GM23338 (cell line): ENCODE measurements around the gene COL4A5. TPM values are rescaled to one million over a fixed set of nuclear protein-coding genes. Genes with fewer than 3 reads are reported as not detected.

Experiments used
- ATAC-seq: fragments of 200-7000 bp; cut with Tn5 transposase; 3 replicates; pipeline ENCODE4 v1.9.1; 2020
- DNase-seq: peaks from one replicate; pipeline ENCODE4 v3.0.0-alpha.2; 2015; ENCODE audit warnings: low spot score
- H2AFZ ChIP-seq: fragments of 200-600 bp; sonication (generic); 2 replicates; pipeline ENCODE4 v1.8.0; 2016; ENCODE audit warnings: antibody characterized with exemption, mild to moderate bottlenecking, moderate library complexity
- H3F3A ChIP-seq: fragments of 200-600 bp; sonication (generic); replicated peaks from 2 replicates; pipeline ENCODE4 v1.8.0; 2017; ENCODE audit warnings: antibody characterized with exemption, mixed run types, low read depth
- H3K27ac ChIP-seq: fragments of 200-600 bp; sonication (generic); 2 replicates; pipeline ENCODE4 v1.6.1; 2016; ENCODE audit warnings: low read depth
- H3K27me3 ChIP-seq: fragments of 200-600 bp; sonication (generic); 2 replicates; pipeline ENCODE4 v1.8.0; 2016; ENCODE audit warnings: mild to moderate bottlenecking, mixed run types, moderate library complexity; ENCODE audit not compliant: insufficient read depth
- H3K36me3 ChIP-seq: fragments of 200-600 bp; sonication (generic); 2 replicates; pipeline ENCODE4 v1.8.0; 2016; ENCODE audit warnings: mild to moderate bottlenecking; ENCODE audit not compliant: insufficient read depth
- H3K4me1 ChIP-seq: fragments of 200-600 bp; sonication (generic); 2 replicates; pipeline ENCODE4 v1.8.0; 2016; ENCODE audit warnings: mild to moderate bottlenecking, moderate library complexity; ENCODE audit not compliant: insufficient read depth
- H3K4me2 ChIP-seq: fragments of 200-600 bp; sonication (generic); 2 replicates; pipeline ENCODE4 v1.7.1; 2017; ENCODE audit warnings: mixed run types
- H3K4me3 ChIP-seq: fragments of 200-600 bp; sonication (generic); 2 replicates; pipeline ENCODE4 v1.6.1; 2016; ENCODE audit warnings: mixed run types
- H3K79me2 ChIP-seq: fragments of 200-600 bp; sonication (generic); replicated peaks from 2 replicates; pipeline ENCODE4 v1.8.0; 2017; ENCODE audit warnings: mild to moderate bottlenecking; ENCODE audit not compliant: insufficient read depth
- H3K9me2 ChIP-seq: fragments of 200-600 bp; sonication (generic); 2 replicates; pipeline ENCODE4 v1.8.0; 2017; ENCODE audit not compliant: insufficient read depth
- H4K20me1 ChIP-seq: fragments of 200-600 bp; sonication (generic); replicated peaks from 2 replicates; pipeline ENCODE4 v1.8.0; 2017; ENCODE audit warnings: mild to moderate bottlenecking; ENCODE audit not compliant: insufficient read depth
- H3K27ac Mint-ChIP-seq: 2 replicates; pipeline ENCODE4 v1.8.0; 2020; ENCODE audit warnings: inconsistent platforms, mild to moderate bottlenecking, moderate library complexity, mixed read lengths
- H3K27me3 Mint-ChIP-seq: 3 replicates; pipeline ENCODE4 v1.8.0; 2022; ENCODE audit warnings: low read depth, mild to moderate bottlenecking, moderate library complexity, mixed read lengths, inconsistent platforms; ENCODE audit not compliant: insufficient read depth, poor library complexity
- H3K36me3 Mint-ChIP-seq: 3 replicates; pipeline ENCODE4 v1.8.0; 2021; ENCODE audit warnings: low read depth, mild to moderate bottlenecking, inconsistent platforms, moderate library complexity, mixed read lengths
- H3K4me1 Mint-ChIP-seq: 3 replicates; pipeline ENCODE4 v1.8.0; 2020; ENCODE audit warnings: mild to moderate bottlenecking, inconsistent platforms, mixed read lengths
- H3K4me3 Mint-ChIP-seq: 3 replicates; pipeline ENCODE4 v1.8.0; 2021; ENCODE audit warnings: moderate library complexity, mild to moderate bottlenecking, inconsistent platforms, mixed read lengths
- H3K9me3 Mint-ChIP-seq: 3 replicates; pipeline ENCODE4 v1.8.0; 2020; ENCODE audit warnings: moderate library complexity, mild to moderate bottlenecking, inconsistent platforms, mixed read lengths
- CTCF ChIP-seq, 2 experiments: fragments of 200-600 bp in 1 of 2; sonication (generic) in 1 of 2; conservative IDR thresholded peaks; 2 replicates each; pipeline versions ENCODE4 v1.5.1 to v1.6.1; 2016 to 2017; ENCODE audit warnings: antibody characterized with exemption in 2 of 2, low read depth in 2 of 2, mild to moderate bottlenecking in 2 of 2, moderate library complexity in 1 of 2
- ETS1 ChIP-seq: IDR thresholded peaks from 2 replicates; pipeline ENCODE4 v1.6.1; 2016; ENCODE audit warnings: antibody characterized with exemption
- EZH2 ChIP-seq: fragments of 200-600 bp; sonication (generic); IDR thresholded peaks from one replicate; pipeline ENCODE4 v1.8.0; 2017; ENCODE audit warnings: antibody characterized with exemption, mild to moderate bottlenecking, low read depth; ENCODE audit not compliant: unreplicated experiment
- EZH2phosphoT487 ChIP-seq: fragments of 200-600 bp; sonication (generic); IDR thresholded peaks from one replicate; pipeline ENCODE4 v1.8.1; 2018; ENCODE audit warnings: antibody characterized with exemption; ENCODE audit not compliant: unreplicated experiment
- JUNB ChIP-seq: IDR thresholded peaks from one replicate; pipeline ENCODE4 v1.6.1; 2016; ENCODE audit warnings: antibody characterized with exemption; ENCODE audit not compliant: unreplicated experiment
- NANOG ChIP-seq: IDR thresholded peaks from 2 replicates; pipeline ENCODE4 v1.6.1; 2016; ENCODE audit warnings: antibody characterized with exemption, borderline replicate concordance
- POLR2AphosphoS5 ChIP-seq: IDR thresholded peaks from 2 replicates; pipeline ENCODE4 v1.6.1; 2016; ENCODE audit warnings: antibody characterized with exemption, low read depth
- STAT1 ChIP-seq: IDR thresholded peaks from one replicate; pipeline ENCODE4 v1.6.1; 2016; ENCODE audit warnings: antibody characterized with exemption; ENCODE audit not compliant: unreplicated experiment
- ZNF114 ChIP-seq: fragments of 250-450 bp; sonication (Bioruptor Pico); IDR thresholded peaks from 2 replicates; pipeline ENCODE4 v1.5.0; 2020; ENCODE audit warnings: mild to moderate bottlenecking, moderate library complexity
- ZNF331 ChIP-seq: fragments of 250-450 bp; sonication (Bioruptor Pico); IDR thresholded peaks from 2 replicates; pipeline ENCODE4 v1.5.0; 2020; ENCODE audit warnings: low read depth, mild to moderate bottlenecking, moderate library complexity
- ZNF462 ChIP-seq: fragments of 250-450 bp; sonication (Bioruptor Pico); IDR thresholded peaks from 2 replicates; pipeline ENCODE4 v1.5.0; 2020; ENCODE audit warnings: mild to moderate bottlenecking, moderate library complexity
- polyA plus RNA-seq: library from polyadenylated mRNA; unstranded; fragments of >200 nt; fragmentation: Nextera tagmentation; extraction: Ambion mirVana; gene quantifications from 2 replicates; pipeline ENCODE4 v1.2.1, GENCODE V29; 2016
- total RNA-seq: library from RNA; depleted of rRNA; stranded (reverse); fragments of >200 nt; shearing (Covaris generic); gene quantifications from 2 replicates; pipeline ENCODE4 v1.2.3, GENCODE V29; 2014

The COL4A5 gene
- total and polyA plus RNA-seq, 2 experiments from 2014 or later: 15.5 to 48.1 TPM

GRCh38 chrX:108415891-108416290 lies 23.7 kb upstream of the COL4A5 start (continued):
- TF ChIP-seq POLR2AphosphoS5 (no peak), ETS1 (no peak), ZNF114 (CRISPR knock-in tag) (no peak), JUNB (no peak), NANOG (no peak)

GRCh38 chrX:108417257-108417656 lies 22.4 kb upstream of the COL4A5 start:
- ATAC-seq: no peak
- peaks cover 37% of the 10 kb centered on the region for H3K4me1 Mint-ChIP-seq
- DNase-seq: no peak
- no peaks in the 10 kb centered on the region for H3K79me2 ChIP-seq
- H3K9me2 ChIP-seq: no peaks in the 10 kb centered on the region
- no peak overlapping the region for H3K4me3 ChIP-seq
- no peaks in the 10 kb centered on the region for H3K36me3 Mint-ChIP-seq
- H3K4me2 ChIP-seq: no peak overlapping the region
- H3K4me3 Mint-ChIP-seq: no peak overlapping the region
- H3K27ac ChIP-seq: no peak overlapping the region
- H4K20me1 ChIP-seq: no peaks in the 10 kb centered on the region
- no peak overlapping the region for H2AFZ ChIP-seq
- no peaks in the 10 kb centered on the region for H3K36me3 ChIP-seq
- no peaks in the 10 kb centered on the region for H3F3A ChIP-seq
- H3K27ac Mint-ChIP-seq: no peak overlapping the region
- H3K27me3 ChIP-seq: no peaks in the 10 kb centered on the region
- peaks cover 36% of the 10 kb centered on the region for H3K4me1 ChIP-seq
- no peaks in the 10 kb centered on the region for H3K9me3 Mint-ChIP-seq
- H3K27me3 Mint-ChIP-seq: no peaks in the 10 kb centered on the region
- no peak for TF ChIP-seq EZH2
- TF ChIP-seq NANOG: no peak
- TF ChIP-seq ZNF462: no peak
- no peak for TF ChIP-seq ZNF114 (CRISPR knock-in tag)
- no peak for TF ChIP-seq EZH2phosphoT487
- no peak for TF ChIP-seq CTCF (conservative IDR thresholded peaks at IDR 0.05; ENCODE audit: low read depth in 2 of 2)
- TF ChIP-seq ETS1: no peak
- TF ChIP-seq JUNB: no peak
- TF ChIP-seq ZNF331 (CRISPR knock-in tag): no peak
- no peak for TF ChIP-seq POLR2AphosphoS5
- no peak for TF ChIP-seq STAT1
